Glutamatergic neuron (in vitro differentiated cells): ENCODE measurements around the gene FFAR1. TPM values are rescaled to one million over a fixed set of nuclear protein-coding genes. Genes with fewer than 3 reads are reported as not detected.
"Not testable (repeated sequence)": the region's sequence is repeated elsewhere in the genome, so short reads cannot be mapped to it uniquely, and the experiment has no call there.

Source experiments
- DNase-seq: peaks from one replicate; pipeline ENCODE4 v3.0.0; 2022
- H3K27ac Mint-ChIP-seq: one replicate; pipeline ENCODE4 v1.8.0; 2020; ENCODE audit warnings: mild to moderate bottlenecking, mixed read lengths, inconsistent platforms; ENCODE audit not compliant: unreplicated experiment
- H3K27me3 Mint-ChIP-seq: one replicate; pipeline ENCODE4 v1.8.0; 2020; ENCODE audit warnings: mild to moderate bottlenecking, moderate library complexity, mixed read lengths, inconsistent platforms; ENCODE audit not compliant: unreplicated experiment
- H3K36me3 Mint-ChIP-seq: one replicate; pipeline ENCODE4 v1.8.0; 2020; ENCODE audit warnings: mild to moderate bottlenecking, mixed read lengths, inconsistent platforms; ENCODE audit not compliant: unreplicated experiment
- H3K4me1 Mint-ChIP-seq: one replicate; pipeline ENCODE4 v1.8.0; 2020; ENCODE audit warnings: mild to moderate bottlenecking, low read depth, mixed read lengths, inconsistent platforms; ENCODE audit not compliant: unreplicated experiment
- H3K4me3 Mint-ChIP-seq: one replicate; pipeline ENCODE4 v1.8.0; 2020; ENCODE audit warnings: mild to moderate bottlenecking, mixed read lengths, inconsistent platforms; ENCODE audit not compliant: unreplicated experiment
- H3K9me3 Mint-ChIP-seq: one replicate; pipeline ENCODE4 v1.8.0; 2020; ENCODE audit warnings: mild to moderate bottlenecking, moderate library complexity, mixed read lengths, inconsistent platforms; ENCODE audit not compliant: unreplicated experiment
- CTCF ChIP-seq: fragments of 200-600 bp; sonication (generic); IDR thresholded peaks from one replicate; pipeline ENCODE4 v1.5.0; 2021; ENCODE audit not compliant: partially characterized antibody, unreplicated experiment
- total RNA-seq: library from RNA; stranded (reverse); fragmentation: NEBNext Ultra II Directional; extraction: Animal tissue kit (Norgen Biotek cat#: 25700); gene quantifications from one replicate; pipeline ENCODE4 v1.2.1, GENCODE V29; 2021; ENCODE audit not compliant: unreplicated experiment

Gene FFAR1
- total RNA-seq, 1 donor from 2014 or later: not detected

GRCh38 chr19:35375505-35376307 is 28.0 kb downstream of the FFAR1 start:
- no peak for DNase-seq
- Mint-ChIP-seq H3K4me3 (no peak overlapping the region), H3K27me3 (peaks cover 5% of the 10 kb centered on the region), H3K36me3 (peaks cover 5% of the 10 kb centered on the region), H3K9me3 (peaks cover 5% of the 10 kb centered on the region), H3K4me1 (no peaks in the 10 kb centered on the region), H3K27ac (no peak overlapping the region)
- no peak for TF ChIP-seq CTCF

GRCh38 chr19:35377656-35378055 is 30.0 kb downstream of the FFAR1 start:
- DNase-seq: no peak
- Mint-ChIP-seq H3K4me3 (no peak overlapping the region), H3K36me3 (peaks cover 10% of the 10 kb centered on the region), H3K27me3 (peaks cover 5% of the 10 kb centered on the region), H3K27ac (no peak overlapping the region), H3K4me1 (no peaks in the 10 kb centered on the region), H3K9me3 (peaks cover 9% of the 10 kb centered on the region)
- no peak for TF ChIP-seq CTCF

GRCh38 chr19:35378356-35378755 is 30.7 kb downstream of the FFAR1 start:
- no peak for DNase-seq
- Mint-ChIP-seq H3K4me1 (no peaks in the 10 kb centered on the region), H3K4me3 (no peak overlapping the region), H3K9me3 (peaks cover 9% of the 10 kb centered on the region), H3K36me3 (peaks cover 10% of the 10 kb centered on the region), H3K27ac (no peak overlapping the region), H3K27me3 (peaks cover 5% of the 10 kb centered on the region)
- no peak for TF ChIP-seq CTCF

DNA sequence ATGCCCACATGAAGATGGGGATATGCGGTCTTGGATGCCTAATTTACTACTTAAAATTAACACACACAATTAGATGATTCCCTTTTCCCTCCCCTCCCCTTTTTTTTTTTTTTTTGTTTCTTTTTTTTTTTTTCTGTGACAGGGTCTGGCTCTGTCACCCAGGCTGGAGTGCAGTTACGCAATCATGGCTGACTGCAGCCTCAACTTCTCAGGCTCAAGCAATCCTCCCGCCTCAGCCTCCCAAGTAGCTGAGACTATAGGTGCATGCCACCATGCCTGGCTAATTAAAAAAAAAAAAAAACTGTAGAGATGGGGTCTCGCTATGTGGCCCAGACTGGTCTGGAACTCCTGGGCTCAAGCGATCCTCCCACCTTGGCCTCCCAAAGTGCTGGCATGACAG is 31.8 kb downstream of the FFAR1 start:
- peaks cover 10% of the 10 kb centered on the region for H3K36me3 Mint-ChIP-seq
- H3K4me1 Mint-ChIP-seq: not testable (repeated sequence)

DNA sequence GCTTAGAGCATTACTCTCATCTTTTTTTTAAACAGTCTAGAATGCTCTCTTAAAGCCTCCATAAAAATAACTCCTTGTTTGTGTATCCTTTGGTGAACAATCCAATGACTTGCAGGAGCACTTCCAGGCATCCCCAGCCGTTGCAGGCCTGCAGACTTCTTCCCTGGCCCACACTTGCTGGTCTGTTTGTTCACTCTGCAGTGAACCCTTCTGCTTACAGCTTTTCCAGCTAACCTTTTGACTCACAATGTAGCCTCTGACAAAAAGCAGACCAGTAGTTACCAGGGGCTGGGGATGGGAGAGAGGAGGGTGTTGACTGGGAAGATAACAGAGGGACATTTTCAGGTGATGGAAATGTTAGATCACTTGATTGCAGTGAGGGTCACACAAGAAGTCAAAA is 32.3 kb downstream of the FFAR1 start:
- Mint-ChIP-seq H3K36me3 (peaks cover 10% of the 10 kb centered on the region), H3K4me1 (no peaks in the 10 kb centered on the region), H3K4me3 (no peak overlapping the region), H3K9me3 (peaks cover 9% of the 10 kb centered on the region), H3K27ac (no peak overlapping the region), H3K27me3 (peaks cover 5% of the 10 kb centered on the region)
- DNase-seq: no peak
- TF ChIP-seq CTCF: no peak

More for the DNA sequence above, 31.8 kb downstream of the FFAR1 start:
- not testable (repeated sequence) for DNase-seq, H3K9me3 Mint-ChIP-seq, H3K27me3 Mint-ChIP-seq, H3K4me3 Mint-ChIP-seq, H3K27ac Mint-ChIP-seq
